GM21619 (cell line): ENCODE measurements around the gene KLHL40.

Source experiments
- ATAC-seq: cut with Tn5 transposase; IDR thresholded peaks from one replicate; pipeline ENCODE4 v1.9.1; 2021; ENCODE audit not compliant: unreplicated experiment

Gene KLHL40

DNA sequence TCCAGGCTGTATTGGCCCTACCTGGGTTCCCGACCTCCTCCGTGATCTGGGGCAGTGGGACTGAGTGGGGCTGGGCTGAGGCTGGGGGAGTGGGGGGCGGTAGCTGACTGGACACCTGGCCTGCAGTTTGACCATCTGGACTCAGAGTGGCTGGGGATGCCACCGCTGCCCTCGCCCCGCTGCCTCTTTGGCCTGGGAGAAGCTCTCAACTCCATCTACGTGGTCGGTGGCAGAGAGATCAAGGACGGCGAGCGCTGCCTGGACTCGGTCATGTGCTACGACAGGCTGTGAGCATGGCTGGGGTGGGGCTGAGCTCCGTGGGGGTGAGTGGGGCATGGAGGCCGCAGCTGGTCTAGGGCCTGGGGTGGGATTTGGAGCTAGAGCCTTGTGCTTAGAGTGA lies 2.7 kb downstream of the KLHL40 start:
- ATAC-seq: no peak

DNA sequence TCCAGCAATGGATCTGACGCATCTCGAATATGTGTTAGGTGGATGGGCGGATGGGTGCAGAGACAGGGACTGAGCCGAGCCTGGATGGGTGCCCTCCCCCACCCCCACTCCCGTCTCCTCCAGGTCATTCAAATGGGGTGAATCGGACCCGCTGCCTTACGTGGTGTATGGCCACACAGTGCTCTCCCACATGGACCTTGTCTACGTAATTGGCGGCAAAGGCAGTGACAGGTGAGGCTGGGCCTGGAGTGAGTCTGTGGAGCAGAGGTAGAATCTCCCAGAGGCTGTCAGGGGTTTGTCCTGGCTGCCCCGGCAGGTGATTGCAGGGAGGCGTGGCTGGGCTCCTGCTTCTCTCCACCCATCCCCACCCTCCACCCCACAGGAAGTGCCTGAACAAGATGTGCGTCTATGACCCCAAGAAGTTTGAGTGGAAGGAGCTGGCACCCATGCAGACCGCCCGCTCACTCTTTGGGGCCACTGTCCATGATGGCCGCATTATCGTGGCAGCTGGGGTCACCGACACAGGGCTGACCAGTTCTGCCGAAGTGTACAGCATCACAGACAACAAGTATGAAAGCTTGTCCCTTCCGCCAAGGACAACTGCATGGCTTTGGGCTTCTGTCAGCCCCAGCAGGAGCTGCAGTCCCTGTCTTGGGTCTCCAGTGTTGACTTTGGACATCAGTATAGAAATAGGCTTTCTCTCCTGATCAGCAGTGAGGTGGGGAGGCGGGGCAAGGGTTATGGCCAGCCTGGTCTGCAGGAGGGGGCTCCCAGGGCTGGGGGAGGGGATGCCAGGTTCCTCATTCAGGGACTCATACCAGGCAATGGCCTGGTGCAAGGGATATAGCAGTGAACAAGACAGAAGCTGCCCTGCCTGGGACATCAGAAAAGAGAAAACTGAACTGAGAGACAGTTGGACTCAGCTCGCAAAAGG lies 3.4 kb downstream of the KLHL40 start:
- ATAC-seq: no peak

GRCh38 chr3:42689421-42690014 lies 4.2 kb downstream of the KLHL40 start:
- no peak for ATAC-seq

DNA sequence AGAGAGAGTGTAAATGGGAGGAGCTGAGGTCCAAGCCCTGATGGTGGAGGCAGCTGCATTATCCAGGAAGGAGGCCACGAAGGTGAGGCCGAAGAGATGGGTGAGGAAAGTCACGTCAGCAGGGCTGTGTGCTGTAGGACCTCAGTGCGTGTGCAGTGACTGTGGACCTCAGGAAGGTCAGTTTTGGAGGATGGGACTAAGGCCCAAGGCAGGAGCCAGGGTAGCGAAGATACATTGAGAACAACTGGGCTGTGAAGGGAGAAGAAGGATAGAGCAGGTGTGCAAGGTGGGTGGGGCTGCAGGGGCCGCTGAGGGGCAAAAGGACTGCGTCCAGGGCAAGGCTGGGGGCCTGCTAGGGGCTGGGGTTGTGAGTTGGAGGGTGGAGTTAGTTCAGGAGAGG lies 4.9 kb downstream of the KLHL40 start:
- ATAC-seq: no peak

GRCh38 chr3:42690766-42691680 lies 5.7 kb downstream of the KLHL40 start:
- ATAC-seq: no peak

DNA sequence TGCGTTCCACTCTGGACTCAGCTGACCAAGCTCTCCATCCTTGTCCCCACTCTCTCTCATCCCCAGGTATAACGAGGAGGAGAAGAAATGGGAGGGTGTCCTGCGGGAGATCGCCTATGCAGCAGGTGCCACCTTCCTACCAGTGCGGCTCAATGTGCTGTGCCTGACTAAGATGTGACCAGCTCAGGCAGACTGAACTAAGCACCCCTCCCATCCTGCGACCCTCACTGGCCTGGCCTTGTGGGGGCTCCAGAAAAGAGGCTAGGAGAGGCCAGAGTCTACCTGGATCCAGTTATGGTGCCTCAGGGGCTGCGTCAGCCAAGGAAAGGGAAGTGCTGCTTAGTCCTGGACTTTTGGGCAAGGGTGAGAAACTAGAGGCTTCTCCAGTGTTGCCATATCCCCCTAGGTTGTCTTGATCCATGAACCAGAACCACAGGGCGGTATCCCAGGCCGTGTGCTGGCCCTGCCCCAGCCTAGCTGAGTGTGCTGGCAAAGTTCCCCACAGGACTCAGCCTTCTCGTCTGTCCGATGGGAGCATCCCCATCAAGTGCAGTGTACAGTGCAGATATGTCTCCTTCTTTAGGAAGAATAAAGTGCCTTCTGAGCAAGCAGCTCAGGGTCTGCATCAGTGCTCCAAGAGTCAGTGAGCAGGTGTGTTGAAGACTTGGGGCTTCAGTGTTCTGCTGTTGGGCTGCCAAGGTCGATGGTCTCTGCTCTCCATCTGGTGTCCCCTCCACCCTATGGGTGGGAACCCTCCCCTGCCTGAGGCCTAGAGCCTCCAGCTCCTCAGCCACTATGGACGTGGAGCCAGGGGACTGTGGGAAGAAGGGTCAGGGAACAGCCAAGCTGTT lies 6.7 kb downstream of the KLHL40 start:
- no peak for ATAC-seq

- no peak for ATAC-seq
Measured at GRCh38 chr3:42692667-42693529, 7.6 kb downstream of the KLHL40 start.

DNA sequence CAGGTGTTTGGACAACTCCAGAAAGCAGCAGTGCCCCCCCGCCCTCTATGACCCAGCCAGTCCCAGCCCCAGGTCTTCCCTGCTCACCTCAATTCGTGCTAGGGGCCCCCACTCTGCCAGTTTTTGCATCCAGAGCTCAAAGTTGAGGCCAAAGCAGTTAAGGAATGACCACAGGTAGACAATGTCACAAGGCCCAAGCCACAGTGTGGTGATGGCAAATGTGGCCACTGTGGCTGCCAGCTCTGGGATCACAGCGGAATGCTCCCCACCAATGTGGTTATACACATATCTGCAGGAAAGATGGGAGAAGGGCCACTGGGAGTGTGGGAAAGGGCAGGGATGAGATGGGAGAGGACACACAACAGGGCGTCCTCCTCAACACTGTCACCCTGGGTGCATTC lies 8.2 kb downstream of the KLHL40 start:
- no peak for ATAC-seq

DNA sequence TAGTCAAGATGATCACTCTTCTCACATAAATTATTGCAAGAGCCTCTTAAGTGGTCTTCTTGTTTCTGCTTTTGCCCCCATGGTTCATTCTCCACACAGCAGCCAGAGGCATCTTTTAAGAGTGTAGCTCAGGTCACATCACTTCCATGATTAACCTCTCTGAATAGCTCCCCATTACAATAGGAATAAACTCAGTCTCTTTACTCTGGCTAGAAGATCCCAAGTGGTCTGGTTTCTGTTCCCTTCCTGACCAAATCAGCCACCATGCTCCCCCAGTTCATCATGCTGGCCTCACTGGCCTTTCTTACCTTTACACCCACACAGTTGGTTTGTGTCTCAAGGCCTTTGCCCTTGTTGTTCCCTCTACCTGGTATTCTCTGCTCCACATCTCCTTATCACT lies 9.0 kb downstream of the KLHL40 start:
- ATAC-seq: no peak

- ATAC-seq: no peak
Measured at GRCh38 chr3:42696356-42697288, 11.3 kb downstream of the KLHL40 start.

- ATAC-seq: no peak
Measured at GRCh38 chr3:42697289-42698051, 12.1 kb downstream of the KLHL40 start.

DNA sequence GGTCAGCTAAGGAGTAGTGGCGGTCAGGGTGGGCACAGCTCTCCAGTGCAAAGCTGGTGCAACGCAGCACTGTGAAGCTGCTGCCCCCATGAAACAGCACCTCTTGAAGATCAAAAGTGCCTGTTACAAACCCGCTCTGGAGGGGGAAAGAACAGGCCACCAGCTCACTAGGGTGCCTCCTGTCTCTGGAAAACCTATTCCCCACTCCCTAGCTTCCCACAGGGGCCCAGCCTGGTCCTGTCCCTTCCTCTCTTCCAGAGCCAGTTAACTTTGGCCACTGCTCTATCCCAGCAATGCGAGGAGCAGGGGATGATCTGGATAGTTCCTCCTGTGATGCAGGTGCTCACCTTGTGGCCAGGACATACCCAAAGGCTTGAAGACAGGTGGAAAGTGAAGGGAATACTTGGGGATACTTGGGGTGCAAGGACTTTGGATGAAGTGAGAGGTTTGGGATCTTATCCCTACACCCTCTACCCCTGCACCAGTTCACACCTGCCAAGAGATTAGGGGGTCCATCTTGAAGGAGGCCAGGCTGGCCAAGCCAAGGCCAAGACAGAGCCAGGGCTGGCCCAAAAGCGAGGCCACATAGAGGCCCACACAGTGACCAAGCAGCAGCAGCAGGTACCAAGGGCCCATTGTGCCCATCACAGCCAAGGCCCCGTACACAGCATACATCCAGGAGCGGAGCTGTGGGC lies 13.0 kb downstream of the KLHL40 start:
- no peak for ATAC-seq

DNA sequence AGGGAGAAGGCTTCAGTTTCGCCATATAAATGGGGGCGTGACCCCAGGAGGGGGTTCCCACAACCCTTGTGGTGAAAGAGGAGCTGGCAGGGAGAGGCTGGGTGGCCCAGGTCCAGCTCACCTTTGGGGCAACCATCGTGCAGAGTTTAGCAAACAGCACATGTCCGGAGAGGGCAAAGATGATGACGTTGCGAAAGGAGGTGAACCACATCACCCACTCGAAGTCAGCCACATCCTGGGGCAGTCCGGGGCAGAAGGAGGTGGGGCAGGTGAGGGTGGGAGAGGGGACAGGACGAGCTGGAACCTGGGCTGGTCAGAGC lies 13.5 kb downstream of the KLHL40 start:
- ATAC-seq: no peak

GRCh38 chr3:42699511-42699971 lies 14.2 kb downstream of the KLHL40 start:
- ATAC-seq: no peak

DNA sequence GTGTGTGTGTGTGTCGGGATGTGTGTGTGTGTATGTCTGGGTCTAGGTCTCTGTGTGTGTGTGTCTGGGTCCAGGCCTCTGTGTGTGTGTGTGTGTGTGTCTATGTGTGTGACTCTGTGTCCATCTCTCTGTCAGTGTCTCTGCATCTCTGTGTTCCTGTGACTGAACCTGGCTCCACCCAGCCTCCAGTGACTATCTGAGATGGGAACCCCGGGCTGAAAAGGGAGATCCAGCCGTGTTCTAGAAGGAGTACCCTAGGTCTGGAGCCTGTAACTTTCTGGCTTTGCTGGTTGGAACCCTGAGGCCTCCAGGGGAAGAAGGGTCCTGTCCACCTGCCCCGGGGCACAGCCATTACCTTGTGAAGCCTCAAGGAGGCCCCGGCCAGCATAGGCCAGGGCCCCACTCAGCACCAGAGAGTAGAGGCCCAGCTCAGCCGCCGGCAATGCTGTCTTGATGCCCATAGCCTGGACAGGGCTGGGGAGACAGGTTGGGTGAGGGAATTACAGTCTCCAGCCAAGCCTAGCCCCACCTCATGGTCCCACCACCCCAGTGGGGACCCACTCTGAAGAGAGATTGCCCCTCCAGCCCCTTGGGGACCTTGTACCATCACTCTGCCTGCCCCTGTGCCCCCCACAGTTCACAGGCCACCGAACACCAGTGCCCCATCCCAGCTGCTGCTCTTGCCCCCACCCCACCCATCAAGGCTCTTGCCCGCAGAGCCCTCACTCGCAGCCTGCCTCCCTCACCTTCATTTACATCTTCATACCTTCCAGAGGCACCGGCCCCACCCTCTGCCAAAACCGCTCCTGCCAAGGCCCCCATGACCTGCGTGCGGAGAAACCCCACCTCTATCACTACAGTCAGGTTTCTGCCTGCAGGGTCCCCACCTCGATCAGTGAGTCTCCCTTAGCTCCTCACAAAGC lies 15.3 kb downstream of the KLHL40 start:
- no peak for ATAC-seq

GRCh38 chr3:42701371-42702065 lies 16.2 kb downstream of the KLHL40 start:
- ATAC-seq: no peak
